ENCODE measurements around the gene CSK.

CSK gene

DNA sequence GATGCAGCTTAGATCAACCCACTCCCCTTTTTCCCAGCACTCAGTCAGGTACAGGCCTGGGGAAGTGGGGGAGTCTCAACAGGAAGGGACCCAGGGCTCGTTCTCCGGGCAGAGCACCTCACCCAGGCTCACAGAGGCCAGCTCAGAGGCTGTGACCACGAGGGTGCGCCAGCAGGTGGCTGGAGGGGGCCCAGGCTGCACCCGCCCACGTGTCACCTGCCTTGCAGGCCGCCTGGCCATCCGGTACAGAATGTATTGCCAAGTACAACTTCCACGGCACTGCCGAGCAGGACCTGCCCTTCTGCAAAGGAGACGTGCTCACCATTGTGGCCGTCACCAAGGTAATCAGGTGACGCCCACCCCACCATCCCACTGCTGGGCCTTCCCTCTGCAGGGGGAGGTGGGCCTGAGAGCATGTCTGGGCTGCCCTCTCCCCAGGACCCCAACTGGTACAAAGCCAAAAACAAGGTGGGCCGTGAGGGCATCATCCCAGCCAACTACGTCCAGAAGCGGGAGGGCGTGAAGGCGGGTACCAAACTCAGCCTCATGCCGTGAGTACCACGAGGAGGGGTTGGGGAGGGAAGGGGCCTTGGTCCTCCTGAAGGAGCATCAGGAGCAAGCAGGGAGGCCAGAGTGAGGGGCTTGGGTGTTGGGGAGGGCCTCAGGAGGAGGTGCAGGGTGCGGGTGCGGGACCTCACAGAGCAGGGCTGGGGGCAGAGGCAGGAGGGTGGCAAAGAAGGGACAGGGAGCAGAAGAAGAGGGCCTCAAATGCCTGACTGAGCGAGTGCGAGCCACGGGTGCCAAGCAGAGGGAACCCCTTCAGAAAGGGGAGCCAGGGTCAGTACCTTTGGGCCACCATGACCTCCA lies 16.7 kb downstream of the CSK start:
- TF ChIP-seq CTCF (IDR thresholded peaks at IDR 0.05; ENCODE audit: control insufficient read depth, extremely low read depth, insufficient read depth), result peak; percentile 29
- DNase-seq (ENCODE audit: low read depth), result no peak
- H3K4me3 ChIP-seq (ENCODE audit: low read depth, low read length), result no peak overlapping the region

DNA sequence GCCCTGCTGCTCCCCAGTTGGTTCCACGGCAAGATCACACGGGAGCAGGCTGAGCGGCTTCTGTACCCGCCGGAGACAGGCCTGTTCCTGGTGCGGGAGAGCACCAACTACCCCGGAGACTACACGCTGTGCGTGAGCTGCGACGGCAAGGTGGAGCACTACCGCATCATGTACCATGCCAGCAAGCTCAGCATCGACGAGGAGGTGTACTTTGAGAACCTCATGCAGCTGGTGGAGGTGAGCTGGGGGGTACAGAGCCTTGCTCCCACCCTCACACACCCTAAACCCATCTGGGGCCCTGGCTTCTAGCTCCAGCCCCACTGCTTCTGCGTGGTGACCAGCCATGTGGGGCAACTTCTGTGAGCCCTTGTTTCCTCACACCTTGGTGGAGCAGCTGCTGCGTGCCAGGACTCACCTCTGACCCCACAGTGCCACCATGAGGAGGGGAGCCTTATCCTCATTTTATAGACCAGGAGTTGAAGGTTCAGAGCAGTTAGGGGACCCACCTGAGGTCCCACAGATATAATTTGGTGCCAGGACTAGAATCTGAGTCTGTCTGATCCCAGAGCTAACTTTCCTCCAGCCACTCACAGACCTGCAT lies 17.5 kb downstream of the CSK start:
- DNase-seq (ENCODE audit: low read depth), result no peak
- H3K4me3 ChIP-seq (ENCODE audit: low read depth, low read length), result no peak overlapping the region
- no peak for TF ChIP-seq CTCF (IDR thresholded peaks at IDR 0.05; ENCODE audit: control insufficient read depth, extremely low read depth, insufficient read depth)

DNA sequence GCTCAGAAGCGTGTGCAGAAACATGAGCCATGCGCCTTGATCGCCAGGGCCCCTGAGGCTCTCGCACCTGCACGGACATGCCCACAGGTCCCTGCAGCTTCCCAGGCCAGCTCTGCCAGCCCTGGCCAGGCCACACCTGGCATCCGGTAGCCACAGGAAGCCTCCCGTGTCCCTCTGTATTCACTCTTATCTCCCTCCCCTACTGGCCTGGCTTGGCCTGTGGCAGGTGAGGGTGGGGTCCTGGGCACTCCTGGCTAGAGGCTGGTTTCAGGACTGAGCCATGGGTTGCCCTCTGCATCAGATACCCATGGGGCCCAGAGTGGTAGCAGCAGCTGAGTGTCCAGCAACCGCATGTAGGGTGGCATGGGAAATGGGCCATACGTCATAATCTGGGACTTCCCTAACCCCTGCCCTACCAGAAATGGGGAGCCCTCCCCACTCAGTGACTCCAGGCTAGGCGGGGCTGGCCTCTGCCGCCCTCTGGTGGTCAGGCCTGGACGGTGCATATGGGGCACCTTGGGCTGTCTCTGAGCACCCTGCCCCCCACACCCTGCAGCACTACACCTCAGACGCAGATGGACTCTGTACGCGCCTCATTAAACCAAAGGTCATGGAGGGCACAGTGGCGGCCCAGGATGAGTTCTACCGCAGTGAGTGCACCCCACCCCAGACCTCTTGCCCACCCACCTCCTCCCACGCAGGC lies 18.1 kb downstream of the CSK start:
- TF ChIP-seq CTCF (IDR thresholded peaks at IDR 0.05; ENCODE audit: control insufficient read depth, extremely low read depth, insufficient read depth), result peak; percentile 98
- no peak for DNase-seq (ENCODE audit: low read depth)
- no peak overlapping the region for H3K4me3 ChIP-seq (ENCODE audit: low read depth, low read length)

DNA sequence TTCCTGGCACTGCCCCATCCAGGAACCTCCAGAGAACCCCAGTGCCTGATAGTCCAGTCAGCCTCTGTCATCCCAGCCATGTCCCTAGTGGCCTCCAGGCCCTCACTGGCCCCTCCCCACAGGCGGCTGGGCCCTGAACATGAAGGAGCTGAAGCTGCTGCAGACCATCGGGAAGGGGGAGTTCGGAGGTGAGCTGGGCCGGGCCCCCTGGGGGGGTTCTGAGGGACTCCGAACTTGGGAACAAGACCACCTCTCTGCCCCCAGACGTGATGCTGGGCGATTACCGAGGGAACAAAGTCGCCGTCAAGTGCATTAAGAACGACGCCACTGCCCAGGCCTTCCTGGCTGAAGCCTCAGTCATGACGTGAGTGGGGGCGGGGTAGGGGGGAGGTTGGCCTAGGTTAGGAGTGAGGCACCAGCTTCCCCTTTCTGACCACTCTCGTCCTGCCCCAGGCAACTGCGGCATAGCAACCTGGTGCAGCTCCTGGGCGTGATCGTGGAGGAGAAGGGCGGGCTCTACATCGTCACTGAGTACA lies 18.7 kb downstream of the CSK start:
- H3K4me3 ChIP-seq (ENCODE audit: low read depth, low read length), result no peak overlapping the region
- no peak for TF ChIP-seq CTCF (IDR thresholded peaks at IDR 0.05; ENCODE audit: control insufficient read depth, extremely low read depth, insufficient read depth)

GRCh38 chr15:74801311-74801997 lies 19.6 kb downstream of the CSK start:
- no peak overlapping the region for H3K4me3 ChIP-seq (ENCODE audit: low read depth, low read length)
- TF ChIP-seq CTCF (IDR thresholded peaks at IDR 0.05; ENCODE audit: control insufficient read depth, extremely low read depth, insufficient read depth), result no peak
- no peak for DNase-seq (ENCODE audit: low read depth)

More for the DNA sequence above, 18.7 kb downstream of the CSK start:
- no peak for DNase-seq (ENCODE audit: low read depth)

DNA sequence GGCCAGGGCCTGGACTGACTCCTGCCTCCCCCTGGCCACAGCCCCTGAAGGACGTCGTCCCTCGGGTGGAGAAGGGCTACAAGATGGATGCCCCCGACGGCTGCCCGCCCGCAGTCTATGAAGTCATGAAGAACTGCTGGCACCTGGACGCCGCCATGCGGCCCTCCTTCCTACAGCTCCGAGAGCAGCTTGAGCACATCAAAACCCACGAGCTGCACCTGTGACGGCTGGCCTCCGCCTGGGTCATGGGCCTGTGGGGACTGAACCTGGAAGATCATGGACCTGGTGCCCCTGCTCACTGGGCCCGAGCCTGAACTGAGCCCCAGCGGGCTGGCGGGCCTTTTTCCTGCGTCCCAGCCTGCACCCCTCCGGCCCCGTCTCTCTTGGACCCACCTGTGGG lies 20.4 kb downstream of the CSK start:
- H3K4me3 ChIP-seq (ENCODE audit: low read depth, low read length), result no peak overlapping the region
- TF ChIP-seq CTCF (IDR thresholded peaks at IDR 0.05; ENCODE audit: control insufficient read depth, extremely low read depth, insufficient read depth), result no peak
- DNase-seq (ENCODE audit: low read depth), result no peak
